HG02642 (cell line): Measurements from ENCODE around the gene CLK4.

Source experiments
- ATAC-seq: cut with Tn5 transposase; IDR thresholded peaks from one replicate; pipeline ENCODE4 v1.9.1; 2021; ENCODE audit warnings: mild to moderate bottlenecking; ENCODE audit not compliant: unreplicated experiment, poor library complexity

Gene CLK4

DNA sequence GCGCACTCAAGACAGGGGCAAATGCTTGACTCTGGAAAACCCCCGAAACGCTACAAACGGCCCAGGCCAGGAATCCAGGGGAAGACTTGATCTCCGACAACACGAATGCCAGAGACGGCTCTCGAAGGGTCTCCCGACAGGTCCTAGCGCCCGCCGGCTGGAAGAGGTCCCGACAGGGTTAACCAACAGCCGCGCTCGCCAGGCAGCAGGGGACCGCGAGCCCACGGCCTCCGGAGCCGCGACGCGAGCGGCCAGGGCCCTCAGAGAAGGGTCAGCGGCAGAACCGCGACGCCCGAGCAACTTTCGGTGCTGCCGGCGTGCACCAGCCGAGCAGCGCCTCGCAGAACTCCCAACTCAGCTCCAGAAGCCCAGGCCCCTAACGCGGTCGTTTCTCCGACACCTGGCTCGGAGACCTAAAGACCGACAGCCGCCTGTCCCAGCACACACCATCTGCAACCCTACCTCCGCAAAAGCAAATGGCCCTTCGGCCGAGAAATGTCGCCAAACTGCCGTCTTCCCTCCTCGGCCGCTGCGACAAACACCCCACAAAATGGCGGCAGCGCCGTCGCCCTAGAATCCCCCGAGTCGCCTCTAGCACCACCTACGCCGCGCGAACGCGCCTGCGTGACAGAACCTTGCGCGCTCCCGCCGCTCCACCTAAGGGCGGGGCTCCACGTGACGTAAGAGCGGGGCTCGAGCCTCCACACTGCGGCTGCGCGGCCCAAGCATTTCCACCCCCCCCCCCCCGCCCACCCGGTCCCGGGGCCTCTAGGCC is at the start of gene CLK4:
CLK4 (minus strand) TSS at position 567 of the 775 bp plus-strand sequence. CDS start 3,634 bp downstream, outside the sequence.
- peak; percentile 84 for ATAC-seq

DNA sequence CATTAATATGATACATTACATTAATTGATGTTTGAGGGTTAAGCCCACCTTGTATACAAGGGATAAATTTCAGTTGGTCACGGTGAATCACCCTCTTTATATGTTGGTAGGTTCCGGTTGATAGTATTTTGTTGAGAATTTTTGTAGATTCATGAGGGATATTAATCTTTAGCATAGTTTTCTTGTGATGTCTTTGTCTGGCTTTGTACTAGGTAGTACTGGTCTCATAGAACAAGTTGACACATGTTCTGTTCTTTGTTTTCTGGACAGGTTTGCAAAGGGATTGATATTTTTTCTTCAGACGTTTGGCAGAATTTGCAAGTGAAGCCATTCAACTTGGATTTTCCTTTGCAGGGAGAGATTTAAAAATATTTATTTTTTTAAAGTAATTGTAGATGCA is 49.1 kb upstream of the CLK4 start:
- no peak for ATAC-seq

DNA sequence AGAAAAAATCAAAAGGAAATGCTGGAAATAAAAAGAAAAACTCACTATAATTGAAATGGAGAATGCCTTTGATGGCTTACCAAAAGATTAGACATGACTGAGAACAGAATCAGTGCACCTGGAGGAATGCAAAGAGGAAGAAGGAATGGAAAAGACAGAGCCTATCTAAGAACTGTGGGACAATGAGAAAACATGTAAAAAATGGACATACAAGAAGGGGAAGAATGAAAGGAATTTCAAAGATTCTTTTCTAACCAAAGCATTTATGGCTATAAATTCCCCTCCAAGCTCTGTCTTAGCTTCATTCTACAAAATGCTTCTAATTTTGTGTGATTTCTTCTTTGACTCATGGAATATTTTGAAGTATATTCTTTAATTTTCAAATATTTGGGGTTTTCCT is 47.5 kb upstream of the CLK4 start:
- no peak for ATAC-seq

DNA sequence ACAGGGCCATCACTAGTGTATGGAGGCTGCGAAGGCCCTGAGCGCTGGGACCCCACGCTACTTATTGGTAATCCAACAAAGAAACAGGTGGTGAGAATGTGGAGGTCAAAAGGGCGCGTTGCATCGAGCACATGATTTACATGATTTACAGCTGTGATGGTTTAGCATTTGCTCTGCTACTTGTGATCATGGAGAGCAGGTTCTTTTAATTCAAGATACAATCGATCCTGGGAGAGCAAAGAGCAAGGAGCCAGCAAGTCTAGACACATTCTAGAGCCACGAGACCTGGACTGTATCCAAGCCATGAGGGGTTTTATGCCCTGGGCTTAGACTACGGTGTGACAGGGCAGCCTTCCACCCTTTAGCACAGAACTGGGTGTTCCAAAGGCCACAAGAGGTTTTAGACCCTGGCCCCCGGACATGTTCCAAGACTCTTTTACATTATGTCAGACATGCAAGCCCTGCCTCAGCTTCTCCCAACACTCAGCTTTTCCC is 47.0 kb upstream of the CLK4 start:
- no peak for ATAC-seq

DNA sequence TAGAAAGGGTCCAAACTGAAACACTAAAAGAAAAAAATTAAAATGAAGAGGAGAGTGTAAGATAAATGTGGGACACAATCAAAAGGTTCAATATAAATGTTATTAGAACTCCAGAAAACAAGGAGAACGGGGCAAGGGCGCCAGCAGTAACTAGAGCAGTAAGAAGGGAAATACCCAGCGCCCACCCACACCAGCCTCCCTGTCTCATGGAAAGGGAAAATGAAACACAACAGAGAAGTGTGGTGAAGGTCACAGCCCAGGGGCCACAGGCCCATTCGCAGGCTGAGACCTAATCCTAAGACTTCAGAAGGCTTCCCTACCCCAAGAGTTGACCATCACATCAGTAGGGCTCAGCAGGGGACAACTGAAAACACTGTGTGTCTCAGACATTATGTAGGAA is 45.8 kb upstream of the CLK4 start:
- no peak for ATAC-seq

DNA sequence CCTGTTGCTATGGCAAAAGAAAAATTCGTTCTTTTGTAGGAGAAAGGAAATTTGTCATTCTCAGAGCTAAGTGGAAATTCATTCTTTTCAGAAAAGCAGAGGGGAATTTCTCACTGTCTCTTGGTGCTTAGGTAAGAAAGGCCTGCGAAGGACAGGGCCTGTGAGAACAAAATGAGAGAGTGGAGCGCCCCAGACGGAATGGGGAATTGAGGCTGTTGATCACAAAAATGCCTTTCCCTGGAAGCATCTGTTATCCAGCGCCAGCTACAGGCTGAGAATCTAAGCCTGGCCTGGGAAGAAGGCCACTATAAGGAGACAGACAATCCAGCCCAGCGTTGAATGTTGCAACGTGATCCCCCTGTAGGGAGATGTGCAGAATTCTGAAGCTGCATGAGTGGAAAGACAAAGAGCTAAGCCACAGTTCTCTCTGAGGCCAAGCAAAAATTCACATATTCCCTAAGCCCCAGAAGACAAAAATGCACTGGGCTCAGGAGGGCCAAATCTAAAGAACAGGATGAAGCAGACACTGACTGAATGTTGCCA is 44.8 kb upstream of the CLK4 start:
- no peak for ATAC-seq

DNA sequence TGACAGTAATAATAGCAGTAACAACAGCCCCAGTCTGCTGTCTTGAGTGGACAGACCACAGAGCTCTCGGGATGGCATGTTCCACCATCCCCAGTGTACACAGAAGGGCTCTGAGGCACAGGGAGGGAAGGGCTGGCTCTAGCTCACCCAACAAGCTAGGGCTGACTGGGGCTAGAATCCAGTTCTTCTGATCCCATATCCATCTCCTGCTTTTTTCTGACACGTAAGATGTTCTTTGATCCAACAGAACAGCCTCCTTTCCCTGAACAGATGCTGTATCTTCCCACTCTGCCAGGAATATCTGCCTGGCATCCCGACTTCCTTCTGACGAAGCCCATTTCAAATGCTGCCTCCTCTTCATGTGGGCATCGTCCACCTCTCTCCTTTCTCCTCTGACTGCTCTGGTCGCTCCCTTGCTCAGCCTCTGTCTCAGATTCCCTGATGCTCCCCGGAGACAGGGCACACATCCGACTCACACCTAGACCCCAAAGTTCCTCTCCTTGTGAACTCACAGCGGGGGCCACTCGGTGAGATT is 43.6 kb upstream of the CLK4 start:
- no peak for ATAC-seq

DNA sequence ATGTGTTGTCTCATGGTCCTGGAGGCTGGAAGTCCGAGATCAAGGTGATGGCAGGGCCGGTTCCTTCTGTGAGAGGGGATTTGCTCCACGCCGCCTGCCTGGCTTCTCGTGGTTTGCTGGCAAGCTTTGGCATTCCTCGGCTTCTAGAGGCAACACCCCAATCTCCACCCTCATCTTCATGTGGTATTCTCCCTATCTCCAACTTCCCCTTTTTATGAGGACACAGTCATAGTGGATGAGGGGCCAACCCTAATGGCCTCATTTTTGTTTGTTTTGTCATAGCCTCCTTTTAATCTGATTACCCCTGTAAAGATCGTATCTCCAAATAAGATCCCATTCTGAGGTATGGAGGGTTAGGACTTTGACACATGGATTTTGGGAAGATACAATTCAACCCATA is 41.7 kb upstream of the CLK4 start:
- ATAC-seq, result no peak

DNA sequence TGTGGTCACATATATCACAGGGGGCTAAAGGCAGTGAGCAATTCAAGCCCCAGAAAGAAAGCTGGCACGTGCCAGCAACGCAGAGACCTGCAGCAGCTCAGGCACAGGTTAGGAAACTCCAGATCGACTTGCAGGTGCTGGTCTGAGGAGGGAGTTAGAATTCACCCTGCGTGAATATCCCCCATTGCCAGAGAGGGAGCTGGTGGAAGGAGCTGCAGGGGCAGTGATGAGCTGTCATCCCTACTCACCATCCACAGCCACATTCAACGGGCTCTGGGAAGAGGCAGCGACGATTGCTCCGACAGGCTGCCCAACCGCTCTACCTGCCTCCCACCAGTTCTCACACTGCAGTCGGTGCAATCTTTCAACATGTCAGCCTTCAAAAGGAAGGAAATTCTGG is 40.8 kb upstream of the CLK4 start:
- ATAC-seq, result no peak

DNA sequence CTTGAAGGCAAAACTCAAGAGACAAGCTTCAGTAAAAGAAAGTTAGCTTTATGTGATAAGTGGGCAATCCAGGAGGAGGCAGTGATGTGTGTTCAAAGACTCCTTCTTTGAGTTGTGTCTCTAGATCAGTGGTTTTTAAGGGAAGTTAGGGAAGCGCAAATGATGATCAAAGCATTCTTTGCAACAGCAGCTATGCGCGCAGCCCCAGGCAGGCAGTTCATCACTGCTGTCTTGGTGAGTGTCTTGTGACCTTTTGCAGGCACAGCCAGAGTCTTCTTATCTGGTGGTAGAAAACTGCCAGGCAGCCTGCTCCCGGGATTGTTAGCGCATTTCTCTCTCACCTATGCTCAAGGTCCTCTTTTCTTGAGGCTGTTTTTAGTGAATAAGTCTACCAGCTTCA is 40.3 kb upstream of the CLK4 start:
- no peak for ATAC-seq

DNA sequence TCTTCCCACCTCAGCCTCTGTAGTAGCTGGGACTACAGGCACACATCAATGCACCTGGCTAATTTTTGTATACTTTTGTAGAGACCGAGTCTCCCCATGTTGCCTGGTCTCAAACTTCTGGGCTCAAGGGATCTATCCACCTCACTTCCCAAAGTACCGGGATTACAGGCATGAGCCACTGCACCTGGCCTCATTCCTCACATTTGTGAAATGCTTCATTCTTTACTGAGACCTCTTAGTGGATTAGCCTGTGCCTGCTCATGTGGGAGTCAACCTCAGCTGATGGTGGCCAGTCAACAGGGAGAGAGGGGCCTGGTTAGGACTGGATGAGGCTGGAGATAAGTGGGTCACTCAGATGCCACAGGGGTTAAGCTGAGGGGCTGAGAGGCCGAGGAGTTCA is 37.3 kb upstream of the CLK4 start:
- ATAC-seq, result no peak

DNA sequence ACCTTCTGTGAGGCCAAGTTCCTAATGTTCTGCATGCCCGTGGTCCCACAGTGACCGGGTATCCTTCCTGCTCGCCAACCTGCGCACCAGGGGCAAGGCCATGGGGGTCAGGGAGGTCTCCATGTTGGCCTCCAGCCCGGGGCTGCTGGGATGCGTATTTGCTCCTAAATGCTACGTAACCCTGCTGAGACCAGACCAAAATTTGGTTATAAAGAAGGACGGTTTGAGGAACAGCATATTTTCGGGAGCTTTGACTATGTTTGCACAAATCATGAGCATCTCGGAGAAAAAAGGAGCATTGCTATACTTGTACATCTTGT is 35.7 kb upstream of the CLK4 start:
- ATAC-seq, result no peak

DNA sequence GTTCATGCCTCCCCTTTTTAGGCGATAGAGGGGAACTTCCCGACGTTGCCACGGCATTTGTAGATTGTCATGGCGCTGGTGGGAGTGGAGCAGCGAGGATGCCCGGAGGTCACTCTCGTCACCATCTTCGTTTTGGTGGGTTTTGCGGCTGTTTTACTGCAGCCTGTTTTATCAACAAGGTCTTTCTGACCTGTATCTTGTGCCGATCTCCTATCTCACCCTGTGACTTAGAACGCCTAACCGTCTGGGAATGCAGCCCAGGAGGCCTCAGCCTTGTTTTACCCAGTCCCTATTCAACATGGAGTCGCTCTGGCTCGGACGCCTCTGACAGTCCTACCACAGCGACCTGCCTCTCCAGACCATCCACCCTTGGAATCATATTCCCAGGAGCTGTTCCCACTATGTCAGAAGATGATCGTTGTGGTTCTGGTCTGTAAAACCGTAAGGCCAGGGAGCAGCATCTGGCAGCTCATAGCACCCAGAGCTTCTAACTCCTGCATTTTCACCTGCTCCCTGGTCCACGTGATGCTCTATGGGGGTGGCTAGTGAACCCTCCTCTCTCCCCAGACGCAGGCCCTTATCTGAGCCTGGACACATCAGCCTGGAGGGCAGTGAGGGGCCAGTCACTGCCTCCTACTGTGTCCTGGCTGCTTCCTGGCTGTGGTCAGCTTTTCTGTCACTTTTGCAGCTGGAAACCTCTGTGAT is 35.1 kb upstream of the CLK4 start:
- no peak for ATAC-seq

DNA sequence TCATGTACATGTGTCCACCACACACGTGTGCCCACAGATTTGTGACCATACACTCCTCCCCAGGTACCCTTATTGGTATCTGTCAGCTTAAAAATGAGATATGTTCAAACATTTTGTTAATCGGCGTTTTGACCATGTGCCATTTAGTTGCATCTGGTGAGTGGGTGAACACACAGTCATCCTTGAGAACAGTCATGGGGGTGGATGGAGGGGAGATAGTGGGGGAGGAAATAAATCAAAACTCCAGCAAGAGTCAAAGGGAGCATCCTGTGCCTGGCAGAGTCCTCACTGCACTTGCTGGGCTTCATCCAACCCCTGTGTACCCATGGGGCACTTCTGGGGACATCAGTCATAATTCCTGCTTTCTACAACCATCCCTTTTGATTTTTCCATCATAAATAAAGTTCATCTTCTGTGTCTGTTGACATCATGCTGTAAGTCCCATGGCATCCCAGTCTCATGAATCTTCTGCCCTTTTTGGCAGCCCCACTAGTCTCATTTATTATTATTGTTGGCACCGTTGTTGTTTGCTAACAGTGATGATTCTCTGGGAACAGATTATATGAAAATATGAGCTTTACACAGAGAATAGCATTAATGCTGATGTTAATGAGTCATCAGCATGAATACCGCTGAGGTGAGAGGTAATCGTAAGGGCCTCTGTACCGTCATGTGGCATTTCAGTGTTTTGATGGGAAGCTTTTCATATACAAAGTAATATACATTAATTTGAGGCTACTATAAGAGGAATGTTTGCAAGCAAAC is 24.4 kb upstream of the CLK4 start:
- no peak for ATAC-seq

DNA sequence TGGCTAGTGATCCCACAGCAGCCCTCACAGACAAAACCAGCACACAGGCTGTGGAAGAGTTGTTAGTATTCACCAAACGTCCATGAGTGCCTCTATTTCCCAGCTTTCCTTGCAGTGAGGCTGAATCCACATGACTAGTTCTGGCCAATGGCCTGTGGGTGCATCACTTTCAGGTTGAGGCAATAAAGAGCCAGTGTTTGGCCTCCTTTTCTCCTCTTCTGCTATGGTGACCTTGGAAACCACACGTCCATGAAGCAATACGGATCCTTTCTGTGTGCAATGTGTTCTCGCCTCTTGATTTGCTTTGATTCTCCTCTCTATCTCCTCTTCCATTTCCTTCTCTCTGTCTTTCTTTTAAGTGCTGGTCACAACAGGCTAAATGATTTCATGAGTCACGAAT is 23.4 kb upstream of the CLK4 start:
- no peak for ATAC-seq

DNA sequence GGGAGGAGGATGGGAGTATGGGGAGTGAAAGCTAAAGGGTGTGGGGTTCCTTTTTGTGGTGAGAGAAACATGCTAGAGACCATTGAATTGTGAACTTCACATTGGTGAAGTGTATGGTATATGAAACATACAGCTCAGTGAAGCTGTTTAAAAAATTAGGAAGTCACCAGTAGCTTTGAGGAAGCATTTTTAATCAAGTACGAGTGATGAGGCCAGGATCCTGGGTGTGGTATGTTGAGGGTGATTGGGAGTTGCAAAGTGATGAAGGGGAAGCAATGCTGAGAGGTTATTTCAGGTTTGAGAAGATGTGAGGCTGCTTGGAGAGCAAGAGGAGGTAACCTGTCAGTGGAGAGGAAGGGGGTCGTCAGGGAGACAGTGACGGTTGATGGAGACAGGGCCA is 22.7 kb upstream of the CLK4 start:
- ATAC-seq, result no peak

DNA sequence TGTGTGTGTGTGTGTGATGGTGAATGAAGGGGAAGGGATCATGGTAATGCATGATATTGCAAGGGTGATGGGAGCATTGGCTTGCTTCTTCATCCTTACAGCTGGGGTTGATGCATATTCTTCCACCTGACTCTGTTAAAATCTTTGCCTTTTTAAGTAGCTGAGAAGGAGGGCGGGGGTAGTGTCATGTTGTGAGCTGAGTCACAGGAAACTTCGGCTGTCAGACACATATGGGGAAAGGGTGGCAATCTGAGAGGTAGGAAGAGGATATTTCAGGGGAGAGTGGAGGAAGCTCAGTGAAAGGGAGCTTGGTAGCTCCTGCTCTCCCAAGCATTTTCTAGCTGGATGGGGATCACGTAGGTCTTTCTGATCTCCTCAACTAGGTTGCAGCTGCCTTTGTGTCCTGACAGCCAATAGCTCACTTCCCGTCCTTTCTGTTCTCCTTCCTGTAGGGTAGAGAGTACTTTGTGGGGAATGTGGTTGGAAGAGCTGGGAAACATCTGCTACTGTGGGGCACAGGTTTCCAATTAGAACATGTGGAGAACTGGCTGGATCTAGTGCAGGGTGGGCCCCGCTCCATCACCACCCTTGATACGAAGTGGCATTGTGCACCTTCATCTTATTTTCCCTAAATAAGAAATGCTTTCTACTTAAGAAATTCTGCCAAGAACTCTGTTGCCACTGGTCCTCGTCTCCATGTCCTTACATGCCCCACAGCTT is 18.1 kb upstream of the CLK4 start:
- no peak for ATAC-seq

DNA sequence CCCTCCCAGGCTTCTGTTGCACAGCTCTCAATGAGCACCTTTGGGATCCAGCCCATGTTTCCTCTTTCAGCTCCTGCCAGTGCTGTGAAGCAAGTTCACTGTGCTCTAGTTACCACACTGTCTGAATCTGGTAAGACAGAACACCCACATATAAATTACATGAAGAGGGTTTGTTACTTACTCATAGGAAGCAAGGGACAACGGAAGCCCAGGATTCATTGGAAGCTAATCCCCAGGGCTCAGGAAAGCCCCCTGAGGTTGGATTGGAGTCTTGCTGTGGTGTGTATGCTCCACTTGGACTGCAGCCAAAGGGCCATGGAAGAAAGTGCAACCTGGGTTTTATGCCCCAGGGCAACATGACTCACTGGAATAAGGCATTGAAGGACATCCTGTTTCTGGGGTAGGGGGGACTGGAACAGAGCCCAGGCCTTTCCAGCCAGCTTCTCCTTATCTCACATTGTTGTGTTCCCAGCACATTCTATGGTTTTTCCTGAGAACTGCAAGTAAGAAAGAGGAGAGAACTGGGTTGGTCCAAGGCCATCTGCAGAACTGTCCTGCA is 15.6 kb upstream of the CLK4 start:
- no peak for ATAC-seq

DNA sequence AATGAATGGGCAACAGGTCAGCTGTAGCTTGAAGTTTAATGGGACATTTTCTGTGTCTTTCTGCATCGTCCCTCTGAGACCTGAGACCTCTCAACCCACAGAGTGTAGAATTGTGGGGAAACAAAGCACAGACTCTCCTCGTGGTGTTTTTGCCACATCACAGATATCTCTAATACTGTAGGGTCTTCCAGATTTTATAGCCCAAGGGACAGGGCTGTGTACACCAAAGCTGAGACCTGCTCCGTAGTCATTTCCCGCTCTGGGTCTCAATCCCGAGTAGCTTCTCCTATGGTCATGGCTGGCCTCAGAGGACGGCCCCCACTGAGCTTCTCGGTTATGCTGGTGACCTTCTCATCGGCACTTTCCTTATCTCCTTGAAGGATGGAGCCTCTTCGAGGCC is 14.9 kb upstream of the CLK4 start:
- no peak for ATAC-seq
